DMS153 treated with DMSO at 0.1 percent for 48 hours (cell line): ENCODE data around the gene BCAS3.
"Not testable (repeated sequence)": the region's sequence is repeated elsewhere in the genome, so short reads cannot be mapped to it uniquely, and the experiment has no call there.

Source experiments
- DNase-seq: peaks from one replicate; lab custom pipeline; 2025; ENCODE audit not compliant: unreplicated experiment; lab: John Stamatoyannopoulos, UW

Gene BCAS3

GRCh38 chr17:60782742-60783141, 105.1 kb downstream of the BCAS3 start:
- no peak for DNase-seq

DNA sequence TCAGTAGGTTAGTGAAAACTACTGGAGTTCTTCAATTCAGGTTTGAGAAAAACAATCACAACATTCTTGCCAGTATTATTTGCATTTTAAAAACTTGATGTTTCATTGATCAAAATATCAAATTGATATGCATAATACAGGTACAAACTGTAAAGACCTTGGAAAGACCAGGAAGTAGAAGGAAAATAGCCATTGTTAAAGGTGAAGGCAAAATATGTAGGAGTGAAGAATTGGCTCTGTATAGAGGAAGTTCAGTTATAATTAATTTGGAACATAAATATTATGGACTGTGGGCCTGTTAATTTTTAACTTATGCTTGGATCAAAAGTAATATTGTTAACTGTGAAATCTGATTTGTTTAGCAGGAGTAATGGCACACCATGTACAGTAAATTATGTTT, 112.6 kb downstream of the BCAS3 start:
- DNase-seq: no peak

GRCh38 chr17:60792250-60792898, 114.7 kb downstream of the BCAS3 start:
- DNase-seq: no peak

GRCh38 chr17:60798576-60798975, 120.9 kb downstream of the BCAS3 start:
- DNase-seq: no peak

DNA sequence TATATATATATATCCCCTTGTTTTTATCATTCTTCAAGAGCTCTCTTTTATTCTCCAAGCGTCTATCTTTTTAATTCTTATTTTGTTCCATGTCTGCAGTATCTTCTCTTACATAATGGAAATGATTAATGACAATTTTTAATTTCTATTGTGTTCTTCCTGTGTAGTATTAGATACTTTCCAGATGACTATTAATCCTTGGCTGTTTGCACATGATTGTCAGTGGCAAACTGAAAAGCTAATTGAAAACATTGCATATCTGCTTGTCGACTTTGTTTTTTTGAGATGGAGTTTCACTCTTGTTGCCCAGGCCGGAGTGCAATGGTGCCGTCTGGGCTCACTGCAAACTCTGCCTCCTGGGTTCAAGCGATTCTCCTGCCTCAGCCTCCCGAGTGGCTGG, 124.7 kb downstream of the BCAS3 start:
- DNase-seq: no peak

GRCh38 chr17:60803059-60803458, 125.4 kb downstream of the BCAS3 start:
- DNase-seq: no peak

GRCh38 chr17:60804831-60805230, 127.2 kb downstream of the BCAS3 start:
- no peak for DNase-seq

DNA sequence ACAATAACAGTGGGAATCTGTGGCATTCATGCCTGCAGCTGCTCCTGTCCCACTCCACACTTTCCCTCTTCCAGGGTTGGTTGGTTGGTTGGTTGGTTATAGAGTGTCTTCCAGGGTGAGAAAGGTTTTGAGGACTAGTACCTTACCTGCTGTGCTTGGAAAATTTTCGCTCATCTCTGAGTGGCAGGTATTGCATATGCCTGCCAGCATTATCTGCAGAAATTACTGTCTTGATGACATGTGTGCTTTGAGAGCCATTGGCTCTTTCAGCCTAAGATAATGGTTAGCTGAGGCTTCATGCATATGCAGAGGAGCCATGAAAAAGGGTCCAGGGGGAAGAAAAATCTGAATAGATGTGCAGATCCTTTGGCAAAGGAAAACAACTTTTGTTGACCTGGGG, 131.8 kb downstream of the BCAS3 start:
- DNase-seq: no peak

DNA sequence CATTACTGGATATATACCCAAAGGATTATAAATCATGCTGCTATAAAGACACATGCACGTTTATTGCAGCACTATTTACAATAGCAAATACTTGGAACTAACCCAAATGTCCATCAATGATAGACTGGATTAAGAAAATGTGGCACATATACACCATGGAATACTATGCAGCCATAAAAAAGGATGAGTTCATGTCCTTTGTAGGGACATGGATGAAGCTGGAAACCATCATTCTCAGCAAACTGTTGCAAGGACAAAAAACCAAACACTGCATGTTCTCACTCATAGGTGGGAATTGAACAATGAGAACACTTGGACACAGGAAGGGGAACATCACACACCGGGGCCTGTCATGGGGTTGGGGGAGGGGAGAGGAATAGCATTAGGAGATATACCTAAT, 137.3 kb downstream of the BCAS3 start:
- not testable (repeated sequence) for DNase-seq

DNA sequence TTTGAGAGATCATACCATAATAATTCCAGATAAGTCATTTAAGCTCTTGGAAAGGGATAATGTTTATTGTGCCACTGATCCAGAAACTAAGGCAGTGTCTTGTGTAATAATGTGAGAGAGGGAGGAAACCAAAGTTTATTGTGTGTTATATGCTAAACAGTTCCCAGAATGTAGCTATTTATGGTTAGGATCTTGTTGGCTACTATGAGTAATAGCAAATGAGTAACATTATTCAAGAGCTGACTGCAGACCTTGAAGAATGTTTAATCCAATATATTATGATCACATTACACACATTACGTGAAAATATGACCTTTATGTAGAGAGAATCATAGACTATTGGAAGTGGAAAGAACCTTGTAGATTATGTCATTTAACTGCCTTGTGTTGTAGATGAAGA, 139.5 kb downstream of the BCAS3 start:
- no peak for DNase-seq

GRCh38 chr17:60819447-60820130, 141.9 kb downstream of the BCAS3 start:
- DNase-seq: no peak

GRCh38 chr17:60823515-60823914, 145.9 kb downstream of the BCAS3 start:
- DNase-seq: no peak

DNA sequence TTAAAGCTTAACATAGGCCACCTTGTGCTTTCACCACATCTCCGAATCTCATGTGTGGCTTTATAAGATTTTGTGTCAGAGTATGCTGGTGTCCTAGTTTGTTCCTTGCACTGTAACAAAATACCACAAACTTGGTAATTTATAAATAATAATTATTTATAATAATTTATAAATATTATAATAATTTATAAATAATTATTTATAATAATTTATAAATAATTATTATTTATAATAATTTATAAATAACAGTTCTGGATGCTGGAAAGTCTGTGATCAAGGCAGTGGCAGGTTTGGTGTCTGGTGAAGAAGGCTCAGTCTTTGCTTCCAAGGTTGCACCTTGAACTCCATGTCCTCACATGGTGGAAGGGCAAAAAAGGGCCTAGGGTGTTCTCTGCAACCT, 147.7 kb downstream of the BCAS3 start:
- no peak for DNase-seq

- no peak for DNase-seq
Observed at GRCh38 chr17:60827943-60828342, 150.3 kb downstream of the BCAS3 start.

DNA sequence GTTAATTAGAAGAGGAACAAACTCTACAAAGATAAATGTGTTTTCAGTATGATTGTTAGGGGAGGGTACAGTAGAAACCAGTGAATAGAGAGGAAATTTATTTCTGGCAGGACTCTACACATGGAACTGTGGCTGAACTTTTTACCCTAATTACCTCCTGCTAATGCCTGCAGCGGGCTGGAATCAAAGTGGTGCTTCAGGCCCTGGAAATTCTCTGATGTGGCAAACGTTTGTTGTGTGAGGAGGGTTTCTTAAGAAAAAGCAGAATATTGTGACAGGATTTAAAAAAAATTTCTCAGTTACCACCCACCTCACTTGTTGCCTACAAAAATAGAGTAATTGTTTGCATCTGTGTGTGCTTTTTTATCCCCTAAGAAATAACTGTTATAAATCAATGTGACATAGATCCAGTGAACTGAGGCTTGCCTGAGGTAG, 154.5 kb downstream of the BCAS3 start:
- no peak for DNase-seq

- no peak for DNase-seq
Observed at GRCh38 chr17:60832631-60833030, 155.0 kb downstream of the BCAS3 start.

DNA sequence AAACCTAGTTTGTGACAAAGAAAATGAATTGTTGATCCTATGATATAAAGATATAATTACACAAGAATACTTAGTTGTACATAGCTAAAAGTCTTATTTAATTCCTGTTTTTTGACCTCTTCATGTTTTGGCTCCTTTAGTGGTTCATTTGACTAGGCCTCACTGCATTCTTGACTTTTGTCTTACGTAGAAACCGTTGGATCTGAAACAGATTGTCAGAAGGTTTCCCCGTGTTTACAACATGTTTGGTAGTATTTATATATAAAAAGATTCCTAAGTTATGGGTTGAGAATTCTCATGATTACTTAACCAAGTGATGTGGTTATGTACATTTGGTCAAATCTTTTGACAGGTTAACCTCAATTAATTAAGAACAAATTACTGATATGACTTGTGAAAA, 162.8 kb downstream of the BCAS3 start:
- no peak for DNase-seq

- no peak for DNase-seq
Observed at GRCh38 chr17:60845012-60845411, 167.4 kb downstream of the BCAS3 start.

DNA sequence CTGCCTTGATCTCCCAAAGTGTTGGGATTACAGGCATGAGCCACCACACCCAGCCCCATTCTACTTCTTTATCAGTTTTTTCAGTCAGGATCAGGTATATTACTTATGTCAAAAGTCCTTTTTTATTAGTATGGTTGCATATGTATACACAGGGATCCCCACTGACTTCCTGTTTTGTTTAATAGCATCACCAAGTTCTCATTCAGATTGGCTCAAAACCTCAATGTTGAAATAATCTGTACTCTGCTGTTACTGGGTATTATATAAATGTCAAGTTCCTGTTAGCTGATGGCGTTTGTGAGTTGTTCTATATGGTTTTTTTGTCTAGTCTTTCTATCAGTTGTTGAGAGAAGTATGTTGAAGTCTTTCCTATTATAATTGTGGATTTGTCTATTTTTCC, 168.5 kb downstream of the BCAS3 start:
- DNase-seq: no peak

DNA sequence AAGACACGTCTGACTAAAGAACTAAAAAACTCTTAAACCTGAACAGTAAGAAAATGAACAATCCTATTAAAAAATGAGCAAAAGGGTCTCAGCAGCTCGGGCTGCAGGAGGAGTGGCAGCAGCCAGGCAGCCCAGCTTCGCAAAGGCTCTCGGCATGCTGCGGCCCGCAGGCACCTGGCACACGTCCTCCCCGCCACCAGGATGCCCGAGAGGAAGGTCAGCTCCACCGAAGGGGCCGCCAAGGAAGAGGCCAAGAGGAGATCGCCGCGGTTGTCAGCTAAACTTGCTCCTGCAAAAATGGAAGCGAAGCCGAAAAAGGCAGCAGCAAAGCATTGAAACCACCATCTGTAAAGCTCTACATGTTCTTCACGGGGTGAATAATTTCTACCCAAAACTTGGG, 173.5 kb downstream of the BCAS3 start:
- DNase-seq: no peak

DNA sequence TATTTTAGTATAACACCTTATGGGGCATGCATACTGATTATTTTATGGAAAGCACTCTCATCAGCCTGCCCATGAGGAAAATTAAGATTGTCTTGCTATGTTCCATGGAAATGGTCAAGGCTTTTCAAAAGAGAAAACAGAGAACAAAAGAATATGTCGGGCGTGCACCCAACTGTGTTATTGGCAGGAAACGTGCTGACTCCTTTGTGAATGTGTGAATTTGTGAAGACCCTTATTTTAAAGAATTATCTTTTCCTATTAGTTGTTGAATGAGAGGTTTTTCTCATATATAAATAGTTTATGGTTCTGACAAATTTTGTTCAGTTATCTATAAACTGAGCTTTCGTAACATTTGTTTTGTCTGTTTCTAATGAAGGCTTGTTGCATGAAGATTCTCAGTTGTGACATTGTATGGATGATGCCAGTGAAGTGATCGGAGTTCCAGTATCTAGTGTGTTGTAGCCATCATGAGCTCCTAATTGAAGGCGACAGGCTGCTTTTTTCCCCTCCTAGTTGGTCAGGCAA, 180.0 kb downstream of the BCAS3 start:
- no peak for DNase-seq

- no peak for DNase-seq
Observed at GRCh38 chr17:60862482-60862881, 184.8 kb downstream of the BCAS3 start.
